GM19452 (cell line): ENCODE results near the gene SLC15A2.

ENCODE experiments used
- ATAC-seq: cut with Tn5 transposase; IDR thresholded peaks from one replicate; pipeline ENCODE4 v1.9.1; 2021; ENCODE audit not compliant: unreplicated experiment

Gene SLC15A2

DNA sequence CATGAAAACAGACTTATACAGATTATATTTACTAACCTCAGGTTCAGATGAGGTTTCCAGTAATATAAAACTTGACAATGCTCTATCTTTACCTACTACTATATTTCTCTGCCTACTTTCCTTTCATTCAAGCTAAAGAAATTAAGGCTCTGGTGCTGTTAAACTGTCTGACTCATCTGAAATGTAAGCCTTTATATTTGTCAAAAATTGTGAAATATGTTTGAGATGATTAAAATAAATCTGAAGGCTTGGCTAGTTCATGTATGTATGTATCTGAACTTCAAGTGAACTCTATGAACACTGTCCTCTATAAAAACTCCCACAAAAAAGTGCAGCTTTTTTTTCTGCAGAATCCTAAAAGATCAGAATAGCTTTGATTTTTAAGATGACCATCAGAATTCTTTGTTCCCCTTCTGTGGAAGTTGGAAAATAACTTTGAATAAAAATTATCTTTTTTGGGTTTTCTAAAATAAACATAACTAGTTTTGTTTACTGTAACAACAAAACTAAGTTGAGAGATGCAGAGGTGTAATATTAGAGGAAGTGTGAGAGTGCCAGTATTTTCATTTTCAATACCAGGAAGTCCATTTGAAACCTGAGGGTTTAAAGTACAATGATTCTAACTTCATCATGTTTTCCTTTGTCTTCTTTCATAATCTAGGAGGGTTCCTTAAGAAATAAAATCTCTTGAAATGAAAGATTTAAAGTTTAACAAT is 85.7 kb downstream of the SLC15A2 start:
- ATAC-seq: no peak

GRCh38 chr3:121980450-121980796 is 86.2 kb downstream of the SLC15A2 start:
- ATAC-seq: no peak

- ATAC-seq: no peak
Measured at GRCh38 chr3:121981473-121981872, 87.3 kb downstream of the SLC15A2 start.

DNA sequence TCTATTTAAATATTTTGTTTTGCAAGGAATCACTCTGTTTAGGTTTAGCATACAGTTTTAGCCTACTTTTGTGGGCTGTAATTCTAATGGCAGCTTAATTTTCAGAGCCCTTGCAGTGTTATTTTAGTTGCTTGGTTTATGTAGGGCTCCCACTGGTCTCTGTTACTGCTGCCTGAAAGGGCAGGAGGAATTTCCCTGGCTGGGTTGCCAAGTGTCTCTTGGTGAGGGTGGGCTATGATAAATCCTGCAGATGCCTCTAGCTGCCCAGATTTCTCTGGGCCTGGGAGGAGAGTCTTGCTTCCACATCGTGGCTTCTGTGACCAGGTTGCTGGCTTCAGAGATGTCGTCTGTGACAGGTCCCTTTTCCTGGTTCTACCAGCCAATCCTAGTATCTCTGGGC is 91.6 kb downstream of the SLC15A2 start:
- ATAC-seq: no peak

DNA sequence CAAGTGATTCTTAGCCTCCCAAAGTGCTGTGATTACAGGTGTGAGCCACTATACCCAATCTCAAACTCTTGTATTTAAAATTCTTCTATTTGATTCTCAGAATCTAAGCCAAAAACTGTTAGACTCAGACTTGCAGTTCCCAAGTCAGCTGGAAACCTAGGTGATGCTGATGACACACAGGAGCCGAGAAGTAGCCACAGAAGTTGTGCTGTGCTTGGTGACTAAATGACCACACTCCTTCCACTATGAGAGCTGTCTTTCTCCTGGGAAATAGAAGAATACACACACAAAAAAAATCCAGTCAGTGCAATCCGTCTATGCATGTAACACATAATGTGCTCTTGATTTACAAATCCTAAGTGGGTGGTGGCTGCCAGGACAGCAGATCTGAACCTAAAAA is 93.9 kb downstream of the SLC15A2 start:
- no peak for ATAC-seq

DNA sequence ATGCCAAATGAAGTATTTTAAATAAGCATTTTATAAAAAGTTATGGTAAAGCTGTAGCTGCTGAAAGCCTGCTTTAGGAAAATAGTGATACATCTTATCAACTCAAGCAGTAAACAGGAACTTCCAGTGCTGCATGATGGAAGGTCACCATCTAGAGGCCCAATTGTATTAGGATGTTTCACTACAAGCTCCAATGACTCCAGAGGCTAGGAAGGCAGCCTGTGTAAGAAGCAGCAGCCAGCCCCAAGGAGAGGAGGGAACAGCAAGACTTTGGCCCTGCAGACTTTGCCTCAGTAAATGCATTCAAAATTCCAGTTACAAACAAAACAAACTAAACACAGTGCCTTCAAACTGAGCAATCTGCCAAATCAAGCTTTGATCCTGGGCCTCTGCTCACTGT is 95.7 kb downstream of the SLC15A2 start:
- ATAC-seq: no peak

DNA sequence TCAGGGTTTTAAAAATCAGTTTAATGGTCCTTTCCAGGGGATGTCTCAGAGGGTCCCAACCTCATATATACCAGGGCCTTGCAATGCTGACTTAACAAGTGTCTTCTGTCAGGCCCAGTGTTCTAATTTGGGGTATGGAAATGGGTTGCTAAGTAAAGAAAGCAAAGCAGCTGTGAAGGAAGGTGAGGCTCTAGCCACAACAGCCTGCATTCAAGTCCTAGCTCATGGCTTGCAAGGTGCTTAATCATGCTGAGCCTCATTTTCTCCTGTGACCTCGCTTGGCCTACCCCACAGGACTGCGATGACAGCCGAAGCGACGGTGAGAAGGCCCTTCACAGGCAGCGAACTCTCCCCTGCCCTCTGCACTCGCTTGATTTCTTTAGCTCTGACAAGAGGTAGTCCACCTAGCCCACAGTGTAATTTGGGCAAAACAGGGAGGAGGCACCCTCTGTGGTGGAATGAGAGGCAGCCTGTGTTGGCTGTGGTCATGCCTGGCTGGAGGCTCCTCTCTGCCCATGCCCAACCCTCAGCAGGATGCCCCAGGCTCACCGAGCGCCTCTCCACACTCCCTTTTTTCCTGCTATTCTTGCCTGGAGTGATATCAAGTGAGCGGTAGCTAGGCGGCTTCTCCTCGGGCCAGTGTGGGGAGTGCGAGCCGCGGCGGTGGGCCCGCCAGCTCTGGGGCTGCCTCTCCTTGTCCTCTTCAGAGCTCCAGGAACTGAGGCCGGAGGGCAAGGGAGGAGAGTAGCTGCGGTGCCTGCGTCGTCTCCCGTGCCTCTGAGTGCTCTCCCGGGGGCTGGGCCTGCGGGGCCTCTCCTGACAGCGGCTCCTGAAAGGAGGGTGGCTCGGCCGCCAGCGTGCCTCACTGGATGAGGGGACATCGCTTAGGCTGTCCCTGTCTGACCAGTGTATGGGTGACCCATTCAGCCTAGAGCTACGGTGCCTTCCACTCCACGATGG is 98.7 kb downstream of the SLC15A2 start:
- no peak for ATAC-seq
